OCI-LY3 (cell line): ENCODE results near the gene TUBGCP5.

Source experiments
- H2AFZ ChIP-seq: fragments of 200-600, 300-600 bp; shearing (Covaris generic); 2 replicates; pipeline ENCODE4 v1.6.0; 2014; ENCODE audit warnings: antibody characterized with exemption, low read depth, low read length
- H3K27ac ChIP-seq: fragments of 200-600, 300-600 bp; sonication (generic); 2 replicates; pipeline ENCODE4 v1.5.1; 2014; ENCODE audit warnings: mild to moderate bottlenecking, low read length, moderate library complexity, mixed read lengths
- H3K27me3 ChIP-seq: fragments of 200-600, 300-600 bp; sonication (generic); 2 replicates; pipeline ENCODE4 v1.6.1; 2014; ENCODE audit warnings: low read depth, low read length, mixed read lengths
- H3K36me3 ChIP-seq: fragments of 200-600, 300-600 bp; sonication (generic); replicated peaks from 2 replicates; pipeline ENCODE3; 2014; ENCODE audit warnings: low read depth, low read length, mixed read lengths
- H3K4me1 ChIP-seq: fragments of 300-600, 200-600 bp; sonication (generic); 2 replicates; pipeline ENCODE4 v1.6.1; 2014; ENCODE audit warnings: low read length, mixed read lengths
- H3K4me2 ChIP-seq: fragments of 200-600, 300-600 bp; sonication (generic); 2 replicates; pipeline ENCODE4 v1.6.1; 2014; ENCODE audit warnings: low read length, mixed read lengths
- H3K4me3 ChIP-seq: fragments of 300-600, 200-600 bp; sonication (generic); 2 replicates; pipeline ENCODE4 v1.5.1; 2014; ENCODE audit warnings: antibody characterized with exemption, mild to moderate bottlenecking, low read length, moderate library complexity
- H3K79me2 ChIP-seq: fragments of 300-600, 200-600 bp; shearing (Covaris generic); 2 replicates; pipeline ENCODE4 v1.6.1; 2014; ENCODE audit warnings: mild to moderate bottlenecking, low read length, mixed read lengths
- H3K9ac ChIP-seq: fragments of 300-600, 200-600 bp; shearing (Covaris generic); 2 replicates; pipeline ENCODE4 v1.6.0; 2014; ENCODE audit warnings: mild to moderate bottlenecking, low read length, moderate library complexity
- H3K9me3 ChIP-seq: fragments of 200-600, 300-600 bp; shearing (Covaris generic); 2 replicates; pipeline ENCODE4 v1.6.1; 2014; ENCODE audit warnings: low read length, mixed read lengths; ENCODE audit not compliant: insufficient read depth
- H4K20me1 ChIP-seq: fragments of 200-600, 300-600 bp; sonication (generic); 2 replicates; pipeline ENCODE4 v1.6.1; 2016; ENCODE audit warnings: low read length, mixed read lengths; ENCODE audit not compliant: insufficient read depth
- EZH2phosphoT487 ChIP-seq: fragments of 200-600 bp; shearing (Covaris generic); IDR thresholded peaks from 2 replicates; pipeline ENCODE4 v1.6.1; 2018; ENCODE audit warnings: antibody characterized with exemption, mixed run types, low read depth
- TF ChIP-seq, protein P1 (sequence below): fragments of 200-600, 300-600 bp; sonication (generic); IDR thresholded peaks from 2 replicates; pipeline ENCODE4 v1.5.1; 2014; ENCODE audit warnings: antibody characterized with exemption, low read length, low read depth

The TUBGCP5 gene

DNA sequence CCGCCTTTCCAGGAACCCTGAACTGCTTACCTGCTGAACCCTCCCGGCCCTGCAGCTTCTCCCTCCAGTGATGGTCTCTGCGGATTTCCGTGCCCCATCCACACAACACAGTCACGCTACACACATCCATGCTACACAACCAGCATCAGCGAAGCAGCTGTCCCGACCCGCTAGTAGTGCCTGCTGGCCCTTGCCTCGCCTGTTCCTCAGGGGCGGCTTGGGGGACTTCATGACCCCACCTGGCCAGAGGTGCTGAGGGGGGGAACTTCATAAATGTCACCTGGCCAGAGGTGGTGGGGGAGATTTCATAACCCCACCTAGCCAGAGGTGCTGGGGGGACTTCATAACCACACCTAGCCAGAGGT, 530 bp upstream of the TUBGCP5 start:
- no peak for TF ChIP-seq EZH2phosphoT487
- TF ChIP-seq, protein P1, sequence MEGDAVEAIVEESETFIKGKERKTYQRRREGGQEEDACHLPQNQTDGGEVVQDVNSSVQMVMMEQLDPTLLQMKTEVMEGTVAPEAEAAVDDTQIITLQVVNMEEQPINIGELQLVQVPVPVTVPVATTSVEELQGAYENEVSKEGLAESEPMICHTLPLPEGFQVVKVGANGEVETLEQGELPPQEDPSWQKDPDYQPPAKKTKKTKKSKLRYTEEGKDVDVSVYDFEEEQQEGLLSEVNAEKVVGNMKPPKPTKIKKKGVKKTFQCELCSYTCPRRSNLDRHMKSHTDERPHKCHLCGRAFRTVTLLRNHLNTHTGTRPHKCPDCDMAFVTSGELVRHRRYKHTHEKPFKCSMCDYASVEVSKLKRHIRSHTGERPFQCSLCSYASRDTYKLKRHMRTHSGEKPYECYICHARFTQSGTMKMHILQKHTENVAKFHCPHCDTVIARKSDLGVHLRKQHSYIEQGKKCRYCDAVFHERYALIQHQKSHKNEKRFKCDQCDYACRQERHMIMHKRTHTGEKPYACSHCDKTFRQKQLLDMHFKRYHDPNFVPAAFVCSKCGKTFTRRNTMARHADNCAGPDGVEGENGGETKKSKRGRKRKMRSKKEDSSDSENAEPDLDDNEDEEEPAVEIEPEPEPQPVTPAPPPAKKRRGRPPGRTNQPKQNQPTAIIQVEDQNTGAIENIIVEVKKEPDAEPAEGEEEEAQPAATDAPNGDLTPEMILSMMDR = no peak
- Histone ChIP-seq H3K27ac (peak overlapping the region; percentile 35), H3K9ac (peak overlapping the region; percentile 80), H4K20me1 (no peaks in the 10 kb centered on the region), H3K27me3 (no peaks in the 10 kb centered on the region), H3K9me3 (no peaks in the 10 kb centered on the region), H3K4me3 (peak overlapping the region; percentile 88), H2AFZ (peak overlapping the region; percentile 89), H3K4me2 (peak overlapping the region; percentile 93), H3K4me1 (peaks cover 13% of the 10 kb centered on the region), H3K79me2 (peaks cover 13% of the 10 kb centered on the region), H3K36me3 (peaks cover 5% of the 10 kb centered on the region)

DNA sequence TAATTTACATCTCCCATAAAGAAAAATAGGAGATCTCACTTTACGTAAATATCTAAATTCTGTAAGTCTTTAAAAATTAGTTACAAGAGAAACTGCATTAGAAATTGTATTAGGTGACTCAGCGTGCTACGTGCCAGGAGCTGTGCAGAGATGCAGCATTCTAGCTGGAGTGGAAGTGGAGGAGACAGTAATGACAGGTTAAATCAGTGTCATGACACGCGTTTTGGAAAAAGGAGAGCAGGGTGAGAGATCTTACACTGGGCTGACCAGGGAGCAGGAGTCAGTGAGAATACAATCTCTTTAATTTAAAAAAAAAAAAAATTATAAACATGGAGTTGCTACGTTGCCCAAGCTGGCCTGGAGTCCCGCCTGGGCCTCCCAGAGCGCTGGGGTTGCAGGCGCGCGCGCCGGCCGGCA, 635 bp downstream of the TUBGCP5 start:
- Histone ChIP-seq H3K4me2 (peak overlapping the region; percentile 77), H3K79me2 (peaks cover 13% of the 10 kb centered on the region), H3K9ac (peak overlapping the region; percentile 80), H3K9me3 (no peaks in the 10 kb centered on the region), H3K27me3 (no peaks in the 10 kb centered on the region), H3K36me3 (peaks cover 11% of the 10 kb centered on the region), H4K20me1 (no peaks in the 10 kb centered on the region), H2AFZ (no peak overlapping the region; the same call in 1 of the 2 replicates), H3K4me3 (peak overlapping the region; percentile 88), H3K27ac (no peak overlapping the region; the same call in 1 of the 2 replicates), H3K4me1 (peaks cover 13% of the 10 kb centered on the region)
- TF ChIP-seq EZH2phosphoT487 = no peak

DNA sequence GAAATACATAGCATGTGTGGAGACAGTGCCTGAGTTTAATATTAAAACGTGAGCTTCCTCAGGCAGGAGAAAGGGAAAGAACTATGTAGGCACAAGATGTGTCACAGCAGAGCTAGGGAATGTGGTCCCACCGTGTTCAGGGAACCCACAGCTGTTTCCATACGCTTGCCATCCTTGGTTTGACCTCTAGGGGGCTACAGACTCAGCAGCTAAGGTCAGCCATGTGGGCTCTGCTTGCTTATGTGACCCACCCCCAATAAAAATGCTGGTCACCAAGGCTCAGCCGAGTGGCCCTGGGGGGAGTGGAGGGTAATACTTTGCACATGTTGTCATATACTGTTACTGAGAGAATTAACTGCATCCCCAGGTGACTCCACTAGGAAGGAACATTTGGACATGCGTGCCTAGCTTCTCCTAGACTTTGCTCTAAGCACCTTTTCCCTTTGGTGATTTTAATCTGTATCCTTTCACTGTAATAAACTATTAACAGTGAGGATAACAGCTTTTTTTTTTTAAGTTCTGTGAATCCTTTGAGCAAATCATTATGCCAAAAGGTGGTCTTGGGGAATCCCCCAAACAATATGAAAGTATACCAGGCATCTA, 3.3 kb downstream of the TUBGCP5 start:
- TF ChIP-seq, protein P1 = peak; percentile 74
- no peak for TF ChIP-seq EZH2phosphoT487
- Histone ChIP-seq H3K79me2 (peaks cover 13% of the 10 kb centered on the region), H3K9me3 (no peaks in the 10 kb centered on the region), H4K20me1 (no peaks in the 10 kb centered on the region), H3K36me3 (peaks cover 23% of the 10 kb centered on the region), H3K4me2 (no peak overlapping the region), H3K27me3 (no peaks in the 10 kb centered on the region), H3K27ac (no peak overlapping the region), H2AFZ (no peak overlapping the region), H3K9ac (no peak overlapping the region), H3K4me1 (peaks cover 13% of the 10 kb centered on the region), H3K4me3 (no peak overlapping the region)

- H3K9me3 ChIP-seq = no peaks in the 10 kb centered on the region
- peaks cover 13% of the 10 kb centered on the region for H3K4me1 ChIP-seq
- H3K27ac ChIP-seq = no peak overlapping the region
- H4K20me1 ChIP-seq = no peaks in the 10 kb centered on the region
- no peak overlapping the region for H2AFZ ChIP-seq
- no peaks in the 10 kb centered on the region for H3K27me3 ChIP-seq
- H3K79me2 ChIP-seq = peaks cover 13% of the 10 kb centered on the region
- H3K4me3 ChIP-seq = no peak overlapping the region
- peaks cover 26% of the 10 kb centered on the region for H3K36me3 ChIP-seq
- TF ChIP-seq EZH2phosphoT487 = no peak
- TF ChIP-seq, protein P1 = no peak
- H3K4me2 ChIP-seq = no peak overlapping the region
- H3K9ac ChIP-seq = no peak overlapping the region
Observed at GRCh38 chr15:23033979-23034378, 5.4 kb downstream of the TUBGCP5 start.
